ENCODE results near the gene PSG2.
"Not testable (repeated sequence)": the region's sequence is repeated elsewhere in the genome, so short reads cannot be mapped to it uniquely, and the experiment has no call there.

Gene PSG2

DNA sequence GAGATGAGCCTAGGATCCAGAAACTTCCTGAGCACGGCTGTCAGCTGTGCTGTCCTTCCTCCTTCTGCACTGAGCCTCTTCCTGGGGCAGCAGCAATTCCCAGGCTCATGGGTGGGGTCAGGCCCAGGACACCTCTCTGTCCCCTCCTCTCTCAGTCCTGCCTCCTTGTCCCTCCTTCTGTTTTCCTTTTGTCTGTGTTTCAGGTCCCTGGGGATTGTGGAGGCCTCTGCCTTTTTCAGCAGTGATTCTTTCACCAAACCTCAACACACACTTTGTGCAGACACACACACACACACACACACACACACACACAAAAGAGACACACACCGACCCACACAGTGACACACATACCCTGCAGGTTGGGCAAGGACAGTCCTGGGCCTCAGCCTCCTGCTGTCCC is at the start of gene PSG2:
PSG2 (minus strand) TSS at position 101 of the 400 bp plus-strand sequence. CDS start 132 bp downstream, outside the sequence.
- DNase-seq = not testable (repeated sequence)

DNA sequence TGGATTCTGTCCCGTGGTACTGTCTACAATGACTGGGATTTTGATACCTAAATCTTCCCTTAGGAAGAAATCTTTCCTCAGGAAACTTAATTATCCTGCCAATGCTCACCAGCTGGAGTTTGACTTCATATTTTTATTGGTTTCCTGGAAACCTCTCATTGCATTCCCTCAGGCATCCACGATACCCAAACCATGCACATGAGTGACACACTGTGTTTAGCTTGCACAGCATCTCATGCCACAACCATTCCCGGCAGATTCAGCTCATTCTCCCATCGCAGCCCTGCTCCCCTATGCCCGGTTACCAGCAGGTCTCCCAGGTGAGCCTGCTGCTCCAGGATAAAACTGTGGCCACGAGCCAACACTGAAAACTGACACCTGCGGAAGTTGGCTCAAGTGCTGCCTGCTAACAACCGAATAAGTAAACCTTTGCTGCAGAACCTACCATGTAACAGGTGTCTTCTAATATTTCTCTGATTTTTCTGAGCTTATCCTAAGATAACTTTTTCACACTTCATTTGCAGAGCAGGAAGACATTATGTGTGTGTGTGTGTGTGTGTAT is 48.9 kb upstream of the PSG2 start:
- DNase-seq = not testable (repeated sequence)

DNA sequence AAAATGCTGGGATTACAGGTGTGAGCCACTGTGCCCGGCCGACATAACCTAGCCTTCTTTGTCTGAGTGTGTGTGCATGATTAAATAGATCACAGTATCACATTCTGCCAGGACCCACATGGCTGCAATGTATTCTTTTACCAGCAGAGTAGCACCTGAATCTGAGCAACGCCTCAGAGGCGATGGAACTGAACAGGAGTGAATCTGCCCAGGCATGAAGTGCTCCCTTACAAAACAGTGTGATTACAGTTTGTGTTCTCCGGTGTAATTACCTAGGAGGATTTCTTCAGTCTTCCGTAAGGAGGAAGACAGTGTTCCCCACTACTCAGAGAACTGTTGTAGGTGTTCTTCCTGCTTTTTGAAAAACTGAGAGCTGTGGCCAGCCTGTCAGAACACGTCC is 46.7 kb upstream of the PSG2 start:
- not testable (repeated sequence) for DNase-seq

- not testable (repeated sequence) for DNase-seq
Observed at GRCh38 chr19:43127336-43127735, 44.8 kb upstream of the PSG2 start.

GRCh38 chr19:43126720-43127119 is 44.2 kb upstream of the PSG2 start:
- DNase-seq = no peak

DNA sequence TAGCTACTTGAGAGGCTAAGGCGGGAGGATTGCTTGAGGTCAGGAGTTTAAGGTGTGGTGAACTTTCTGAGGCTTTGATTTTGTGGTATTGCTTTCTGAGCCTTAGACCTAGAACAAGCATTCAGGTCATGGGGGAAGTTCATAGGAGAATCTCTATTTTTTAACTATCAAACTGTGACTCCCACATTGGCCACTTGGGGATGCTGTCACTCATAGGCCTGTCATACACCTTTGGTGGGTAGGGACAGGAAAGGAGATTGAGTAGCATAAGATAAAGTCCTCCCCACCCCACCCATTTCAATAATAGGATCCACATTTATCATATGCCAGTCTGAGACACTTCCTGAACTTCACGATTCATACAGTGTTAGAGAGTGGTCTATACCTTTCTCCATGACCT is 41.9 kb upstream of the PSG2 start:
- DNase-seq = no peak

GRCh38 chr19:43120433-43121026 is 38.0 kb upstream of the PSG2 start:
- DNase-seq = not testable (repeated sequence)

GRCh38 chr19:43119526-43119925 is 37.0 kb upstream of the PSG2 start:
- not testable (repeated sequence) for DNase-seq

DNA sequence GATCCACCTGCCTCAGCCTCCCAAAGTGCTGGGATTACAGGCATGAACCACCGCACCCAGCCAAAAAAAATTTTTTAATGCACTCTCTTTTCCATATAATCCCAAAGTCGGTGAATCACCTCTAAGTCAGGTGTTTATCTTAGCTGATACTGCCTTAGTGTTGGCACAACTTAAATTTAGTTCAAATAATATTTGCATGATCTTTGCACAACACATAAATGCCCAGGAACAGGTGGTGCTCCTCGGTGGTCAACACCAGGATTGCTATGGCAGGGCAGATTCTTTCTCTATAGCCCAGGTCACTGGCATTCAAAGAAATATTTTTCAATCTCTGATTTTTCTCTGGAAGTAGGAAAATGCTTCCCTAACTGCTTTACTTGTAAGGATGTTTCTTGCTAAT is 33.9 kb upstream of the PSG2 start:
- DNase-seq = not testable (repeated sequence)

GRCh38 chr19:43115548-43115947 is 33.0 kb upstream of the PSG2 start:
- DNase-seq = not testable (repeated sequence)

- not testable (repeated sequence) for DNase-seq
Observed at GRCh38 chr19:43115064-43115463, 32.6 kb upstream of the PSG2 start.

GRCh38 chr19:43114626-43115025 is 32.1 kb upstream of the PSG2 start:
- not testable (repeated sequence) for DNase-seq

GRCh38 chr19:43107401-43107800 is 24.9 kb upstream of the PSG2 start:
- not testable (repeated sequence) for DNase-seq

DNA sequence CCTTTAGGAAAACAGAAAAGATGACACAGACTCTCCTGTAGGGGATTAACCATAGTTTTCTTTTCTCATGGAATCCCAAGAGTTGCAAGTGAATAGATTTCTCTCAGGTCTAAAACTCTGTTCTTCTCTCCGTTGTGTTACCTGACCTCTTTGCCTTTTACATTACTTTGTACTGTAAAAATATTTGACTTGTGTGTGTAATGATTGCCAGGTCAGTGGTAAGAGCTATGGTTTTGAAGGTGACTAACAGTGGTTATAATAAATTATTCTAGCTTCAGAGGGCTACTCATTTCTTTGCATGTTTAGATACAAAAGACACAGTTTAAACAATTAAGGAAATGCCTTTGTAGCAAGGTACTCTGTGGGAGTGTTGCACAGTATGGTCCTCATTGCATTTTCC is 23.0 kb upstream of the PSG2 start:
- DNase-seq = no peak

- DNase-seq = peak; percentile 4
Observed at GRCh38 chr19:43104215-43104850, 21.8 kb upstream of the PSG2 start.

DNA sequence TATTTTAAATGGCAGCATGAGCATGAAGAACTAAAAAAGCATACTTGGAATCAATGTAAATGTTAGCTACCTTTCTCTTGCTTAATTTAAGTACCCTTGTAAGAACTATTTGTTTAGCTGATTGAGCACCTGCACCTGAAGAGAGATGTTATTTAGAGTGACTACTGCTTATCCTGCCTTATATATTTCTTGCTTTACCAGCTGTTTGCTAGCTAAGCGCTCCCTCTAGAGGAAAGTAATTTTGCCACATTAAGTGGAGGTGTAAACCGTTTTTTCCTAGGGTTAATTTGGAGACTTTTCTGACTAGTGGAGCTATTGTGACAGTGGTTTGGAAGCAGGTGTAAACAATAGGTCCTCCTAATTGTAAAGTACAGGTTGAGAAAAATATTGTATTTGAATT is 19.4 kb upstream of the PSG2 start:
- no peak for DNase-seq

DNA sequence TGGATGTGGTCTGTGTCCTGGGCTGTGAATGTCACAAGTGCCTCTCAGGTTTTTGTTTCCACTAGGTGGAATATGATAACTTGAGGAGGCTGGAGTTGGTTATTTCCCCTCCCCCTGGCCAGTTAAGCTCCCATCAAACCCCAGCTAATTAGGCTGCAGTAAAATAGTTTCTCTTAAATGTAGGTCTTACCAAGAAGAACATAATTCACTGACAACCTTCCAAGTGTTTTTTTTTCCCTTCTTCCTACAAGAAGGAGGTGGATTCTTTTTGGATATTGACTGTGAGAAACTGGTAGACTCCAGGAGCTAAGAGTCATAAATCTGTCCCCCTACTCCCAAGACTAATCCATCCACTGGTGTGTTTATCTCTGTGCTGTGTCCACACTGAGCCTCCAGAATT is 15.9 kb upstream of the PSG2 start:
- not testable (repeated sequence) for DNase-seq

DNA sequence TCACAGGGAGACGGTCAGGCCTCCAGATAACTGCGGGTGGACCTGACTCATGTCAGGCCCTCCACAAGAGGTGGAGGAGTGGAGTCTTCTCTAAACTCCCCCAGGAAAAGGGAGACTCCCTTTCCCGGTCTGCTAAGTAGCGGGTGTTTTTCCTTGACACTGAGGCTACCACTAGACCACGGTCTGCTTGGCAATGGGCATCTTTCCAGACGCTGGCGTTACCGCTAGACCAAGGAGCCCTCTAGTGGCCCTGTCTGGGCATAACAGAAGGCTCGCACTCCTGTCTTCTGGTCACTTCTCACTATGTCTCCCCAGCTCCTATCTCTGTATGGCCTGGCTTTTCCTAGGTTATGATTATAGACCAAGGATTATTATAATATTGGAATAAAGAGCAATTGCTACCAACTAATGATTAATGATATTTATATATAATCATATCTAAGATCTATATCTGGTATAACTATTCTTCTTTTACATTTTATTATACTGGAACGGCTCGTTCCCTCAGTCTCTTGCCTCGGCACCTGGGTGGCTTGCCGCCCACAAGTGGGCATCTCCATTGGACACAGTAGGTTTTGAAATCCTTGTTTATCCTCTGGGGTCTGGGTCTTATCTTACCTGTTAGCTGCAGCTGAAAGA is 5.3 kb upstream of the PSG2 start:
- peak; percentile 30 for DNase-seq

DNA sequence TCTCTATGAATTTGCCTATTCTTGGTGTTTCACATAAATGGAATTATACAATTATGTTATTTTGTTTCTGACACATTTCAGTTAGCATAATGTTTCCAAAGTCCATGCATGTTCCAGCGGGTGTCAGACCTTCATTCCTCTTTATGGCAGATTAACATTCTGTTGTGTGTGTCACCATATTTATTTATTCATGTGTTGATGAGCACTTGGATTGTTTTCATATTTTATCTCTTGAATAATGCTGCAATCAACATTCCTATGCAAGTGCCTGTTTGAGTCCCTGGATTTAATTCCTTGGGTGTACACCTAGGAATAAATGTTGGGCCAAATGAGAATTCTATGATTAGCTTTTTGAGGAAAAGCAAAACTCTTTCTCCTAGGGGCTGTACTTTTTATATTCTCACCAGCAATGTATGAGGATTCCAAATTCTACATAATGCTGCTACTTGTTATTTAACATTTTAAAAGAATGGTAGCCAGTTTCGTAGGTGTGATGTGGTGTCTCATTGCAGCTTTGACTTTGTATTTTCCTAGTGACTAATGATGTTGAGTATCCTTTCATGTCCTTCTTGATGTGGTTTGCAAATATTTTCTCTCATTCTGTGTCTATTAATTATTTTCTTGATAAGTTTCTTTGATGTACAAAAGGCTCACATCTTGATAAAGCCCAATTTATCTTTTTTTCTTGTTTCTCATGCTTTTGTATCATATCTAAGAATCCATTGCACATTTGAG is 3.5 kb upstream of the PSG2 start:
- not testable (repeated sequence) for DNase-seq

- DNase-seq = peak; percentile 6
Observed at GRCh38 chr19:43084196-43084832, 1.8 kb upstream of the PSG2 start.

DNA sequence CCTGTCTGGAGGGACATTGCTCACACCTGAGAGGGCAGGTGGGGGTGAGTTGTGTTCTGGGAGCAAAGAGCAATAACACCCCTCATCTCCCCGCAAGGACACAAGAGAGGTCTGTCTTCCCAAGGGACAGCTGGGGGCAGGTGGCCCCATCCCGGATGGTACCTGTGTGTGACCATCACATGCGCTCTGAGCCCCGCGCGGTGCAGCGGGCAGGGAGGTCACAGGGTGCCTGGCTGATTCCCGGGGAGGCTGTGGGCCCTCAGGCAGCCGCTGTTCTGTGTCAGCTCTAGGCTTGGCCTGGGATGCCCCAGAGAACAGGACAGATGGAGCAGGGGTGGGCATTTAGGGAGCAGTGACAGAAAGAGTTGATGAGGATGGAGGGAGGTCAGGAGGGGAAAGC is 1.2 kb upstream of the PSG2 start:
- DNase-seq = not testable (repeated sequence)

DNA sequence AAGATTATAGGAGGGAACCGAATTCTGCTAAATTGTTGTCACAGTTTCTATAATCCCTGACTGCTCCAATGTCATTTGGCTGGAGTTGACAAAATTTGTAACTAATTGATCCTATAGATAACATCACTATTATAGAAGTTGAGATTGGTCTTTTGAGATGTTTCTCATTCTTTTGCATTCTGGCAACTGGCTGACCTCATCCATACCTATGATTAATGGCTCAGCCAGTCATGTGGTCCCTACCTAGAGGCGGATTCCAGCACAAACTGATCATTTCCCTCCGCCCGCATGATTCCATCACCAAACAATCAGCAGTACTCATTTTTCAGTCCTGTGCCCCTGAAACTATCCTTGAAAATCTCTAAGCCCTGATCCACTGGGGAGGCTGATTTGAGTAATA is 4.2 kb downstream of the PSG2 start:
- DNase-seq = no peak

GRCh38 chr19:43077881-43078280 is 4.6 kb downstream of the PSG2 start:
- not testable (repeated sequence) for DNase-seq

All from suppressor macrophage treated with lipopolysaccharide for 4 hours (primary cell).